ENCODE results near the gene CD300LB.
"Not testable (repeated sequence)": the region's sequence is repeated elsewhere in the genome, so short reads cannot be mapped to it uniquely, and the experiment has no call there.

The CD300LB gene

GRCh38 chr17:74574489-74575142 lies 43.3 kb upstream of the CD300LB start:
- Histone ChIP-seq H3K79me2 (ENCODE audit: insufficient read depth, low read length) (no peaks in the 10 kb centered on the region), H2AFZ (ENCODE audit: low read depth, low read length, severe bottlenecking) (no peak overlapping the region), H3K9ac (ENCODE audit: low read length) (no peak overlapping the region), H3K9me3 (ENCODE audit: insufficient read depth, low read length) (no peaks in the 10 kb centered on the region), H4K20me1 (ENCODE audit: low read depth, low read length) (no peaks in the 10 kb centered on the region), H3K27ac (ENCODE audit: low read depth, low read length) (no peak overlapping the region), H3K27me3 (ENCODE audit: low read length) (no peaks in the 10 kb centered on the region; the same call in 1 of the 2 replicates), H3F3A (ENCODE audit: insufficient read depth) (no peaks in the 10 kb centered on the region), H3K4me2 (ENCODE audit: low read depth, low read length, poor library complexity, severe bottlenecking) (no peak overlapping the region), H3K36me3 (ENCODE audit: low read length) (no peaks in the 10 kb centered on the region), H3K9me2 (replicated peaks; ENCODE audit: insufficient read depth, low read length) (no peaks in the 10 kb centered on the region), H3K4me3 (ENCODE audit: insufficient read depth, low read length, poor library complexity, severe bottlenecking) (no peak overlapping the region)
- TF ChIP-seq EZH2phosphoT487 (conservative IDR thresholded peaks at IDR 0.05; ENCODE audit: low read length) (no peak), CTCF (IDR thresholded peaks at IDR 0.05; ENCODE audit: insufficient read depth, low read length, poor library complexity, severe bottlenecking) (no peak)

GRCh38 chr17:74573635-74574034 lies 42.4 kb upstream of the CD300LB start:
- not testable (repeated sequence) for H3K27me3 ChIP-seq (ENCODE audit: low read length); H3K9me2 ChIP-seq (replicated peaks; ENCODE audit: insufficient read depth, low read length); H3F3A ChIP-seq (ENCODE audit: insufficient read depth); H3K4me2 ChIP-seq (ENCODE audit: low read depth, low read length, poor library complexity, severe bottlenecking); H3K36me3 ChIP-seq (ENCODE audit: low read length); H2AFZ ChIP-seq (ENCODE audit: low read depth, low read length, severe bottlenecking); H3K4me3 ChIP-seq (ENCODE audit: insufficient read depth, low read length, poor library complexity, severe bottlenecking); H3K27ac ChIP-seq (ENCODE audit: low read depth, low read length); H3K9me3 ChIP-seq (ENCODE audit: insufficient read depth, low read length); H3K9ac ChIP-seq (ENCODE audit: low read length); H3K79me2 ChIP-seq (ENCODE audit: insufficient read depth, low read length); H4K20me1 ChIP-seq (ENCODE audit: low read depth, low read length)

- no peak overlapping the region for H3K27ac ChIP-seq (ENCODE audit: low read depth, low read length)
- no peak overlapping the region for H3K4me3 ChIP-seq (ENCODE audit: insufficient read depth, low read length, poor library complexity, severe bottlenecking)
- no peak overlapping the region for H3K4me2 ChIP-seq (ENCODE audit: low read depth, low read length, poor library complexity, severe bottlenecking)
- TF ChIP-seq CTCF (IDR thresholded peaks at IDR 0.05; ENCODE audit: insufficient read depth, low read length, poor library complexity, severe bottlenecking), result no peak
- TF ChIP-seq EZH2phosphoT487 (conservative IDR thresholded peaks at IDR 0.05; ENCODE audit: low read length), result no peak
- H3K36me3 ChIP-seq (ENCODE audit: low read length), result no peaks in the 10 kb centered on the region
- no peaks in the 10 kb centered on the region for H4K20me1 ChIP-seq (ENCODE audit: low read depth, low read length)
- no peaks in the 10 kb centered on the region for H3F3A ChIP-seq (ENCODE audit: insufficient read depth)
- H2AFZ ChIP-seq (ENCODE audit: low read depth, low read length, severe bottlenecking), result no peak overlapping the region
- no peaks in the 10 kb centered on the region for H3K9me3 ChIP-seq (ENCODE audit: insufficient read depth, low read length)
- H3K27me3 ChIP-seq (ENCODE audit: low read length), result no peaks in the 10 kb centered on the region; the same call in 1 of the 2 replicates
- no peak overlapping the region for H3K9ac ChIP-seq (ENCODE audit: low read length)
- no peaks in the 10 kb centered on the region for H3K9me2 ChIP-seq (replicated peaks; ENCODE audit: insufficient read depth, low read length)
- H3K79me2 ChIP-seq (ENCODE audit: insufficient read depth, low read length), result no peaks in the 10 kb centered on the region
Measured at GRCh38 chr17:74573169-74573568, 41.9 kb upstream of the CD300LB start.

GRCh38 chr17:74571621-74572270 lies 40.5 kb upstream of the CD300LB start:
- no peaks in the 10 kb centered on the region for H3K36me3 ChIP-seq (ENCODE audit: low read length)
- H3F3A ChIP-seq (ENCODE audit: insufficient read depth), result no peaks in the 10 kb centered on the region
- no peaks in the 10 kb centered on the region for H3K9me2 ChIP-seq (replicated peaks; ENCODE audit: insufficient read depth, low read length)
- H3K27ac ChIP-seq (ENCODE audit: low read depth, low read length), result no peak overlapping the region
- no peaks in the 10 kb centered on the region for H3K9me3 ChIP-seq (ENCODE audit: insufficient read depth, low read length)
- no peak overlapping the region for H3K4me2 ChIP-seq (ENCODE audit: low read depth, low read length, poor library complexity, severe bottlenecking)
- H2AFZ ChIP-seq (ENCODE audit: low read depth, low read length, severe bottlenecking), result no peak overlapping the region
- H3K9ac ChIP-seq (ENCODE audit: low read length), result no peak overlapping the region
- no peak for TF ChIP-seq EZH2phosphoT487 (conservative IDR thresholded peaks at IDR 0.05; ENCODE audit: low read length)
- TF ChIP-seq CTCF (IDR thresholded peaks at IDR 0.05; ENCODE audit: insufficient read depth, low read length, poor library complexity, severe bottlenecking), result no peak
- no peaks in the 10 kb centered on the region for H3K79me2 ChIP-seq (ENCODE audit: insufficient read depth, low read length)
- H3K27me3 ChIP-seq (ENCODE audit: low read length), result no peaks in the 10 kb centered on the region; the same call in 1 of the 2 replicates
- no peak overlapping the region for H3K4me3 ChIP-seq (ENCODE audit: insufficient read depth, low read length, poor library complexity, severe bottlenecking)
- no peaks in the 10 kb centered on the region for H4K20me1 ChIP-seq (ENCODE audit: low read depth, low read length)

All from SU-DHL-6 (cell line).